GM10248 (cell line): ENCODE data around the gene ASPSCR1.

Experiments
- CTCF ChIA-PET: fragments of 300-600 bp; sonication (Branson Sonifier 250); formaldehyde crosslinking; extraction: SDS; loops from one replicate; lab custom pipeline; 2021; ENCODE audit warnings: antibody characterized with exemption; lab: Yijun Ruan, JAX
- POLR2A ChIA-PET: fragments of 350-650 bp; sonication (Branson Sonifier 250); formaldehyde crosslinking; extraction: SDS; loops from one replicate; lab custom pipeline; 2020; ENCODE audit warnings: antibody characterized with exemption; lab: Yijun Ruan, JAX
- DNase-seq: peaks from one replicate; pipeline ENCODE4 v3.0.0; 2012; ENCODE audit errors: extremely low spot score
- CTCF ChIP-seq: IDR thresholded peaks from 2 replicates; pipeline ENCODE4 v1.5.1; 2012; ENCODE audit warnings: mild to moderate bottlenecking, low read depth; ENCODE audit errors: extremely low read depth, missing control alignments, control extremely low read depth

Gene ASPSCR1

GRCh38 chr17:82018989-82019689 lies 41.7 kb downstream of the ASPSCR1 start:
- ChIA-PET CTCF (interaction anchor here (1.0 to 10.6 kb wide), 16 partner anchors 9 to 219 kb away, joined by 3 to 106 read pairs (median 5); partner anchors contain the start of genes DCXR, MCRIP1, NOTUM and RAC3), POLR2A (no interaction called here)
- no peak for TF ChIP-seq CTCF
- DNase-seq: no peak

- DNase-seq: peak; percentile 79
- peak; percentile 81 for TF ChIP-seq CTCF
- CTCF ChIA-PET: interaction anchor here (0.6 to 10.6 kb wide), 22 partner anchors 8 to 218 kb away, joined by 3 to 106 read pairs (median 5); partner anchors contain the start of genes DCXR, MCRIP1, NOTUM and RAC3
- POLR2A ChIA-PET: no interaction called here
Measured at GRCh38 chr17:82019690-82020571, 42.5 kb downstream of the ASPSCR1 start.

GRCh38 chr17:82020572-82021106 lies 43.2 kb downstream of the ASPSCR1 start:
- ChIA-PET CTCF (interaction anchor here (0.6 to 10.6 kb wide), 27 partner anchors 7 to 286 kb away, joined by 3 to 106 read pairs (median 4); partner anchors contain the start of genes DCXR, MCRIP1, NOTUM and RAC3), POLR2A (no interaction called here)
- no peak for TF ChIP-seq CTCF
- no peak for DNase-seq

GRCh38 chr17:82021107-82021899 lies 43.9 kb downstream of the ASPSCR1 start:
- CTCF ChIA-PET: interaction anchor here (0.8 to 10.6 kb wide), 17 partner anchors 8 to 286 kb away, joined by 3 to 106 read pairs (median 5); partner anchors contain the start of genes DCXR, MCRIP1, NOTUM and RAC3
- peak; percentile 53 for DNase-seq
- peak; percentile 80 for TF ChIP-seq CTCF
- POLR2A ChIA-PET: no interaction called here

GRCh38 chr17:82021900-82022309 lies 44.5 kb downstream of the ASPSCR1 start:
- DNase-seq: no peak
- TF ChIP-seq CTCF: no peak
- CTCF ChIA-PET: interaction anchor here (1.1 to 10.6 kb wide), 13 partner anchors 9 to 132 kb away, joined by 3 to 106 read pairs (median 8); partner anchors contain the start of genes DCXR, NOTUM and RAC3
- POLR2A ChIA-PET: no interaction called here
